ENCODE results near the gene NVL.

The NVL gene

GRCh38 chr1:224276771-224277487 lies 53.0 kb downstream of the NVL start:
- DNase-seq, result no peak

GRCh38 chr1:224274970-224275626 lies 54.9 kb downstream of the NVL start:
- DNase-seq, result no peak

GRCh38 chr1:224273641-224274040 lies 56.3 kb downstream of the NVL start:
- no peak for DNase-seq

GRCh38 chr1:224271106-224271505 lies 58.9 kb downstream of the NVL start:
- DNase-seq, result no peak

- DNase-seq, result no peak
Measured at GRCh38 chr1:224267925-224268324, 62.0 kb downstream of the NVL start.

- no peak for DNase-seq
Measured at GRCh38 chr1:224266915-224267856, 62.8 kb downstream of the NVL start.

GRCh38 chr1:224266105-224266914 lies 63.7 kb downstream of the NVL start:
- DNase-seq, result no peak

- no peak for DNase-seq
Measured at GRCh38 chr1:224264321-224264720, 65.7 kb downstream of the NVL start.

- DNase-seq, result no peak
Measured at GRCh38 chr1:224262373-224263054, 67.5 kb downstream of the NVL start.

GRCh38 chr1:224259986-224260385 lies 70.0 kb downstream of the NVL start:
- no peak for DNase-seq

- no peak for DNase-seq
Measured at GRCh38 chr1:224258351-224258750, 71.6 kb downstream of the NVL start.

- no peak for DNase-seq
Measured at GRCh38 chr1:224256640-224257039, 73.3 kb downstream of the NVL start.

- DNase-seq, result no peak
Measured at GRCh38 chr1:224253721-224254120, 76.3 kb downstream of the NVL start.

GRCh38 chr1:224252479-224252878 lies 77.5 kb downstream of the NVL start:
- no peak for DNase-seq

- DNase-seq, result no peak
Measured at GRCh38 chr1:224251741-224252146, 78.2 kb downstream of the NVL start.

GRCh38 chr1:224245188-224245587 lies 84.8 kb downstream of the NVL start:
- no peak for DNase-seq

GRCh38 chr1:224238756-224239155 lies 91.2 kb downstream of the NVL start:
- DNase-seq, result no peak

GRCh38 chr1:224238212-224238611 lies 91.8 kb downstream of the NVL start:
- DNase-seq, result no peak

GRCh38 chr1:224237119-224237881 lies 92.7 kb downstream of the NVL start:
- no peak for DNase-seq

GRCh38 chr1:224235813-224236493 lies 94.0 kb downstream of the NVL start:
- no peak for DNase-seq

GRCh38 chr1:224234017-224234416 lies 96.0 kb downstream of the NVL start:
- DNase-seq, result no peak

All from effector CD8-positive, alpha-beta T cell (primary cell).